A204.1 (cell line): Measurements from ENCODE around the gene BLTP3B.

ENCODE experiments used
- FAIRE-seq: peaks from 2 replicates; lab custom pipeline; 2012; peaks lifted over from hg19 to GRCh38; lab: Jason Lieb, UNC

The BLTP3B gene

GRCh38 chr12:100110276-100110675, 32.4 kb downstream of the BLTP3B start:
- no peak for FAIRE-seq

GRCh38 chr12:100106861-100107260, 35.8 kb downstream of the BLTP3B start:
- FAIRE-seq = no peak

- no peak for FAIRE-seq
Observed at GRCh38 chr12:100105661-100106060, 37.0 kb downstream of the BLTP3B start.

GRCh38 chr12:100101000-100101399, 41.7 kb downstream of the BLTP3B start:
- no peak for FAIRE-seq
